Measurements from ENCODE around the gene RANBP10.
"Not testable (repeated sequence)": the region's sequence is repeated elsewhere in the genome, so short reads cannot be mapped to it uniquely, and the experiment has no call there.

RANBP10 gene

GRCh38 chr16:67713647-67714273 is 92.6 kb downstream of the RANBP10 start:
- DNase-seq (ENCODE audit: low read depth): no peak

- DNase-seq (ENCODE audit: low read depth): no peak
Observed at GRCh38 chr16:67710607-67711006, 95.8 kb downstream of the RANBP10 start.

GRCh38 chr16:67709050-67709449 is 97.3 kb downstream of the RANBP10 start:
- no peak for DNase-seq (ENCODE audit: low read depth)

GRCh38 chr16:67708368-67708771 is 98.0 kb downstream of the RANBP10 start:
- no peak for DNase-seq (ENCODE audit: low read depth)

GRCh38 chr16:67707790-67708189 is 98.6 kb downstream of the RANBP10 start:
- no peak for DNase-seq (ENCODE audit: low read depth)

- no peak for DNase-seq (ENCODE audit: low read depth)
Observed at GRCh38 chr16:67707210-67707609, 99.2 kb downstream of the RANBP10 start.

- no peak for DNase-seq (ENCODE audit: low read depth)
Observed at GRCh38 chr16:67704110-67704509, 102.2 kb downstream of the RANBP10 start.

GRCh38 chr16:67703626-67704025 is 102.7 kb downstream of the RANBP10 start:
- DNase-seq (ENCODE audit: low read depth): no peak

- no peak for DNase-seq (ENCODE audit: low read depth)
Observed at GRCh38 chr16:67702130-67702529, 104.2 kb downstream of the RANBP10 start.

- DNase-seq (ENCODE audit: low read depth): no peak
Observed at GRCh38 chr16:67701420-67701819, 104.9 kb downstream of the RANBP10 start.

GRCh38 chr16:67699265-67699664 is 107.1 kb downstream of the RANBP10 start:
- DNase-seq (ENCODE audit: low read depth): no peak

GRCh38 chr16:67697422-67698185 is 108.8 kb downstream of the RANBP10 start:
- DNase-seq (ENCODE audit: low read depth): no peak

- DNase-seq (ENCODE audit: low read depth): no peak
Observed at GRCh38 chr16:67694611-67695010, 111.7 kb downstream of the RANBP10 start.

- DNase-seq (ENCODE audit: low read depth): not testable (repeated sequence)
Observed at GRCh38 chr16:67693517-67694285, 112.7 kb downstream of the RANBP10 start.

GRCh38 chr16:67685388-67686112 is 120.8 kb downstream of the RANBP10 start:
- DNase-seq (ENCODE audit: low read depth): no peak

- no peak for DNase-seq (ENCODE audit: low read depth)
Observed at GRCh38 chr16:67683767-67684166, 122.6 kb downstream of the RANBP10 start.

- no peak for DNase-seq (ENCODE audit: low read depth)
Observed at GRCh38 chr16:67679935-67680897, 126.1 kb downstream of the RANBP10 start.

GRCh38 chr16:67678354-67679023 is 127.9 kb downstream of the RANBP10 start:
- no peak for DNase-seq (ENCODE audit: low read depth)

GRCh38 chr16:67677712-67678111 is 128.6 kb downstream of the RANBP10 start:
- DNase-seq (ENCODE audit: low read depth): no peak

GRCh38 chr16:67676939-67677338 is 129.4 kb downstream of the RANBP10 start:
- no peak for DNase-seq (ENCODE audit: low read depth)

Measured in activated gamma-delta T cell treated with anti-CD3 and anti-CD28 coated beads, Interleukin-2, amount 50 U/mL, for 16 hours (primary cell).